OCI-LY7 (cell line): ENCODE results near the gene CACNG5. TPM values are rescaled to one million over a fixed set of nuclear protein-coding genes. Genes with fewer than 3 reads are reported as not detected.

Experiments
- BruUV-seq: library from RNA; stranded (reverse); fragments of 400-500 nt; replicated peaks from 2 replicates; lab custom pipeline; 2021; lab: Mats Ljungman, UMichigan
- CTCF ChIA-PET: fragments of 300-600 bp; sonication (Branson Sonifier 250); formaldehyde crosslinking; loops from one replicate; lab custom pipeline; 2022; ENCODE audit warnings: antibody characterized with exemption; ENCODE audit not compliant: unreplicated experiment; lab: Charles Lee
- POLR2A ChIA-PET: fragments of 300-600 bp; sonication (Branson Sonifier 250); formaldehyde crosslinking; loops from one replicate; lab custom pipeline; 2022; ENCODE audit warnings: antibody characterized with exemption; lab: Charles Lee
- DNase-seq: peaks from one replicate; pipeline ENCODE4 v3.0.0-alpha.2; 2015; ENCODE audit warnings: low spot score
- H2AFZ ChIP-seq: fragments of 200-600 bp; sonication (generic), shearing (Covaris generic); 2 replicates; pipeline ENCODE4 v1.6.1; 2014; ENCODE audit warnings: mild to moderate bottlenecking, antibody characterized with exemption, low read length, moderate library complexity
- H3K27ac ChIP-seq: fragments of 200-600 bp; sonication (generic); 2 replicates; pipeline ENCODE4 v1.5.1; 2014; ENCODE audit warnings: mixed run types, low read depth, mild to moderate bottlenecking, moderate library complexity, low read length, inconsistent platforms; ENCODE audit not compliant: poor library complexity, severe bottlenecking
- H3K36me3 ChIP-seq: fragments of 200-600 bp; sonication (generic); 2 replicates; pipeline ENCODE4 v1.6.1; 2014; ENCODE audit warnings: mild to moderate bottlenecking, antibody characterized with exemption, low read length, moderate library complexity, mixed read lengths; ENCODE audit not compliant: insufficient read depth
- H3K4me1 ChIP-seq: fragments of 200-600 bp; sonication (generic); 2 replicates; pipeline ENCODE4 v1.5.1; 2014; ENCODE audit warnings: mild to moderate bottlenecking, low read length; ENCODE audit not compliant: insufficient read depth, poor library complexity, severe bottlenecking
- H3K4me2 ChIP-seq: fragments of 200-600 bp; sonication (generic); 2 replicates; pipeline ENCODE4 v1.6.1; 2014; ENCODE audit warnings: mild to moderate bottlenecking, low read length
- H3K4me3 ChIP-seq: fragments of 200-600 bp; sonication (generic); 2 replicates; pipeline ENCODE4 v1.5.1; 2014; ENCODE audit warnings: mild to moderate bottlenecking, low read depth, low read length; ENCODE audit not compliant: poor library complexity, severe bottlenecking
- H3K79me2 ChIP-seq: fragments of 200-600 bp; sonication (generic); 2 replicates; pipeline ENCODE4 v1.6.1; 2016; ENCODE audit warnings: low read depth, mild to moderate bottlenecking, low read length, moderate library complexity, mixed read lengths; ENCODE audit not compliant: insufficient read depth
- H3K9me2 ChIP-seq: fragments of 200-600 bp; sonication (generic); 2 replicates; pipeline ENCODE4 v1.6.1; 2016; ENCODE audit warnings: mild to moderate bottlenecking, low read length, mixed read lengths; ENCODE audit not compliant: insufficient read depth
- H3K9me3 ChIP-seq: fragments of 200-600 bp; sonication (generic); 2 replicates; pipeline ENCODE4 v1.6.1; 2014; ENCODE audit warnings: mild to moderate bottlenecking, mixed run types, low read length, mixed read lengths
- H4K20me1 ChIP-seq: fragments of 200-600 bp; sonication (generic); 2 replicates; pipeline ENCODE4 v1.6.1; 2014; ENCODE audit warnings: mild to moderate bottlenecking, antibody characterized with exemption, low read length, moderate library complexity, mixed read lengths; ENCODE audit not compliant: insufficient read depth
- EZH2phosphoT487 ChIP-seq: fragments of 200-600 bp; sonication (generic); IDR thresholded peaks from 2 replicates; pipeline ENCODE4 v1.6.1; 2018; ENCODE audit warnings: low read depth, borderline replicate concordance, mild to moderate bottlenecking, mixed run types, antibody characterized with exemption, low read length, moderate library complexity, mixed read lengths
- intact Hi-C: fragments of 100-400 bp; cut with micrococcal nuclease; formaldehyde crosslinking; loops from one replicate; pipeline ENCODE4 v1.10.0; 2022; ENCODE audit not compliant: unreplicated experiment
- total RNA-seq, 2 experiments: library from RNA; depleted of rRNA in 1 of 2; stranded (reverse); fragments of >200 nt in 1 of 2; shearing (Covaris generic) in 1 of 2; gene quantifications; 2 replicates each; pipeline ENCODE4 v1.2.3, GENCODE V29; 2014 to 2022
- TF ChIP-seq, protein P1 (sequence below): fragments of 200-600 bp; sonication (generic); conservative IDR thresholded peaks from 2 replicates; pipeline ENCODE4 v1.5.1; 2014; ENCODE audit warnings: mild to moderate bottlenecking, antibody characterized with exemption, low read length, moderate library complexity, mixed read lengths

The CACNG5 gene
- total RNA-seq, 2 experiments from 2014 or later = not detected

- Histone ChIP-seq H3K9me2 (no peaks in the 10 kb centered on the region), H3K4me2 (no peak overlapping the region), H3K9me3 (no peaks in the 10 kb centered on the region), H3K4me1 (no peaks in the 10 kb centered on the region), H3K36me3 (no peaks in the 10 kb centered on the region), H4K20me1 (no peaks in the 10 kb centered on the region), H3K79me2 (no peaks in the 10 kb centered on the region), H3K4me3 (no peak overlapping the region), H2AFZ (no peak overlapping the region), H3K27ac (no peak overlapping the region)
- DNase-seq = no peak
- intact Hi-C loops = no loop called here
- CTCF ChIA-PET = no interaction called here
- BruUV-seq = no TSS peak
- POLR2A ChIA-PET = interaction anchor here (0.9 kb wide), 1 partner anchor 14 kb away, joined by 4 read pairs; no protein-coding TSS in a partner anchor
- TF ChIP-seq, protein P1, sequence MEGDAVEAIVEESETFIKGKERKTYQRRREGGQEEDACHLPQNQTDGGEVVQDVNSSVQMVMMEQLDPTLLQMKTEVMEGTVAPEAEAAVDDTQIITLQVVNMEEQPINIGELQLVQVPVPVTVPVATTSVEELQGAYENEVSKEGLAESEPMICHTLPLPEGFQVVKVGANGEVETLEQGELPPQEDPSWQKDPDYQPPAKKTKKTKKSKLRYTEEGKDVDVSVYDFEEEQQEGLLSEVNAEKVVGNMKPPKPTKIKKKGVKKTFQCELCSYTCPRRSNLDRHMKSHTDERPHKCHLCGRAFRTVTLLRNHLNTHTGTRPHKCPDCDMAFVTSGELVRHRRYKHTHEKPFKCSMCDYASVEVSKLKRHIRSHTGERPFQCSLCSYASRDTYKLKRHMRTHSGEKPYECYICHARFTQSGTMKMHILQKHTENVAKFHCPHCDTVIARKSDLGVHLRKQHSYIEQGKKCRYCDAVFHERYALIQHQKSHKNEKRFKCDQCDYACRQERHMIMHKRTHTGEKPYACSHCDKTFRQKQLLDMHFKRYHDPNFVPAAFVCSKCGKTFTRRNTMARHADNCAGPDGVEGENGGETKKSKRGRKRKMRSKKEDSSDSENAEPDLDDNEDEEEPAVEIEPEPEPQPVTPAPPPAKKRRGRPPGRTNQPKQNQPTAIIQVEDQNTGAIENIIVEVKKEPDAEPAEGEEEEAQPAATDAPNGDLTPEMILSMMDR = no peak
- no peak for TF ChIP-seq EZH2phosphoT487
These were observed 2.3 kb downstream of the CACNG5 start for GRCh38 chr17:66837226-66837625.

GRCh38 chr17:66837885-66838665 is 3.2 kb downstream of the CACNG5 start:
- Histone ChIP-seq H3K4me1 (no peaks in the 10 kb centered on the region), H3K4me3 (no peak overlapping the region), H4K20me1 (no peaks in the 10 kb centered on the region), H3K4me2 (no peak overlapping the region), H3K79me2 (no peaks in the 10 kb centered on the region), H2AFZ (no peak overlapping the region), H3K9me3 (no peaks in the 10 kb centered on the region), H3K9me2 (no peaks in the 10 kb centered on the region), H3K36me3 (no peaks in the 10 kb centered on the region), H3K27ac (no peak overlapping the region)
- TF ChIP-seq, protein P1 = no peak
- no peak for TF ChIP-seq EZH2phosphoT487
- POLR2A ChIA-PET = interaction anchor here (0.9 kb wide), 1 partner anchor 13 kb away, joined by 4 read pairs; no protein-coding TSS in a partner anchor
- intact Hi-C loops = no loop called here
- CTCF ChIA-PET = no interaction called here
- DNase-seq = no peak
- no TSS peak for BruUV-seq

- H3K4me3 ChIP-seq = no peak overlapping the region
- no peak for DNase-seq
- no peak overlapping the region for H2AFZ ChIP-seq
- no peak overlapping the region for H3K27ac ChIP-seq
- POLR2A ChIA-PET = no interaction called here
- H3K4me2 ChIP-seq = no peak overlapping the region
- H3K79me2 ChIP-seq = no peaks in the 10 kb centered on the region
- no peaks in the 10 kb centered on the region for H3K4me1 ChIP-seq
- no peaks in the 10 kb centered on the region for H4K20me1 ChIP-seq
- H3K9me2 ChIP-seq = no peaks in the 10 kb centered on the region
- CTCF ChIA-PET = no interaction called here
- no peaks in the 10 kb centered on the region for H3K9me3 ChIP-seq
- intact Hi-C loops = no loop called here
- no TSS peak for BruUV-seq
- TF ChIP-seq, protein P1 = no peak
- no peak for TF ChIP-seq EZH2phosphoT487
- no peaks in the 10 kb centered on the region for H3K36me3 ChIP-seq
These were observed 4.7 kb downstream of the CACNG5 start for GRCh38 chr17:66839616-66840015.
